Stimulated activated CD8-positive, alpha-beta memory T cell treated with anti-CD3 and anti-CD28 coated beads, Interleukin-15, amount 100 ng/mL, for 48 hours (primary cell): ENCODE results near the gene SEMA6D.

Experiments used
- DNase-seq, 2 donors: peaks; one replicate each; pipeline ENCODE4 v3.0.0-alpha.2; 2020; ENCODE audit warnings: low read depth in 2 of 2

SEMA6D gene

DNA sequence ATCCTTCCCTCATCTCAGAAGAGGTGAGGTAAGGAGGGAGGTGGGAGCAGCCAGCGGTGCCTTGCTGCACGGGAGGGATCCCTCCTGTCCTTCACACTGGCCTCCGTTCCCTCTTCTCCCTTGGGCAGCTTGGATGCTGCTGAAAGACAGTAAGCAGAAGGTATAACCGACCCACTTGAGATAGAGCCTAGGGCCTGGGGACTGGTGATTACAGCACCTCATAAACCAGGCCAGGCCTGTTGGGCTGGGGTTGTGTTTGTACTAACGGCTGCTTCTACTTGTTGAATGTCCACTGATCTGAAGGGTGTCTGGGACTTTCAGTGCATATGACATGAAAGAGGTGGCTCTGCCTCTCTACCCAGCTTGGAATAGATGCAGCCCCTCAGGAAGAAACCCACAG lies 25.0 kb downstream of the SEMA6D start:
- DNase-seq, result no peak

DNA sequence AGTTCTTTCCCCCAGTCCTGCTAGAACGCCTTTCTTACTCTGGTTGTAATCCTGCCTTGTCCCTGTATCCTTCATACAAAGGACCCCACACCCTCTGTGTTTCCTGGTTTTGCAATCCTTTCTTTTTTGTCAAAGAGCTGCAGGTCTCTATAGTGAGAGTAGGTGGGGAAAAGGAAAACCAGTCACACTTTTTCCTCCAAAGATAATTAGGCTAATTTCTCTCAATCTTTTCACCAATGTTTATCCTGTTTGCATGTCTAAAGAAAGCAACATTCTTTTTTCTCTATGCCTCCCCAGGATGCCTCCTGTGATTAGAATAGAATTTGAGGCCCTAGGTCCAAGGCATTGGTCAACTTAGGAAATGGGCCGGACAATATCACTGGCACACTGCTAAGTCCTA lies 25.4 kb downstream of the SEMA6D start:
- DNase-seq, result no peak

DNA sequence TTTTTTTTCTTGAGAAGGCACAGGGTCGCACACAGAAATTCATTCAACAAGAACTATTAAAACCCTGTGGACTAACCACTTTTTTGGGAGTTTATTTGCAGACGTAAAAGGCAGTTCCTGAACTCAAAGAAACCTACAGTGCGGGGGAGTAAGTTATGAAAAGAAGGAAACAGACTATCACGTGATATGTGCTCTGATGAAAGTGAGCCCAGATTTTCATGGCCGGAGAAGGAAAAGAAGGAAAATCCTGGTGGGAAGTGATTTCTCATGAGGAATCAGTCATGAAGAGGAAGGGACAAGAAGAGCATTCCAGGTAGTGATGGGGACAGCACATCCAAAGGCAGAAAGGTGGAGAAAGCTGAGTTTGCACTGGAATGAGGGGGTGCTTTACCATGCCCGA lies 26.1 kb downstream of the SEMA6D start:
- DNase-seq, result no peak

DNA sequence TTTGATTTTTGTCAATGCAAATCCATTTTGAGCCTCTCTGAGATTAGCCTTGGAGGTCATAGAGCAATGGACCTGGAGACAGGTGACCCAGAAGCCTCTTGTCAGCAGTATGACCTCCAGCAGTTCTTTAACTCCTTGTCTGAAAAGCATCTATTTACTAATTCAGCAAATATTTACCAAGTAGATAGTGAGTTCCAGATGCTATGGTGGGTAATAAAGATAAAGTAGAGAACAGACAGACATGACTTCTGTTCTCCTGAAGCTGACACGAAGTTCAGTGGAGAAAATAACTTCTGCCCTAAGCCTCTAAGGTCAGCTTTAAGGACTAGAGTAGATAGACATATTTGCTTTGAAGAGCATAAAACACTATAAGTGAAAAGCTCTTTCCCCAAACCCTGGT lies 26.6 kb downstream of the SEMA6D start:
- DNase-seq, result no peak

DNA sequence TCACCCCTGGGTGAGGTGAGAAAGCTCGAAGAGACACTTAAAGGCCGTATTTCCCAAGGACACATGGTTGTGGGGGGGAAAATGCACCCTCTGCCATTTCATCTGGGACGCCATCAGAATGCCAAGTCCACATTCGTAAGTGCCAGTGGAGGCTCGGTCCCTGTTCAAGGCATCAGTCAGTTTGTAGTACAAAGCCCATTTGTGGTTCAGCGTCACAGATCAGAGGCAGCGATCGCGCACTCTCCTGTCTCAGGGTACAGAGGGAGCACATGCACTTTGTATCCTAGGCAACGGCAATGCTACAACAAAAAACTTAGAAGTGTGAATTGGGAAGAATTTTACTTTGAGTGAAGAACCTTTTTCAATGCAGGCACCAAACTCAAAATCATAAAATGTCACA lies 27.2 kb downstream of the SEMA6D start:
- DNase-seq, result no peak

DNA sequence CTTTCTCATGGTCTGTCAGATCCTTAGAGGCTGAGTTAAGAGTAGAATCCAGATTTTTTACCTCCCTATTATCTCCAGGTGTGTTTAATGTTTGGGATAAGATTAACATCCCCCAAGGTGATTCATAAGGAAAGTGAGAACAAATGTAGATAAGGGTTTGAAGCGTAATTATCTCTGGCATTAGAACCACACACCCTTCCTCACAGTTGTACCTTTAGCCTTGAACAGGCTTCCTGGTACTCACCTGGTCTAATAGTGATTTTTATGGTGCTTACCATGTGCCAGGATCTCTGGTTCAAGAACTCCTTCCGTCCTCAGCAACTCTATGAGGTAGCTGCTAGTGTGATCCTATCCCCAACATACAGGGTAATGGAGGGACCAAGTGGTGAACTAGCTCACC lies 27.7 kb downstream of the SEMA6D start:
- no peak for DNase-seq

DNA sequence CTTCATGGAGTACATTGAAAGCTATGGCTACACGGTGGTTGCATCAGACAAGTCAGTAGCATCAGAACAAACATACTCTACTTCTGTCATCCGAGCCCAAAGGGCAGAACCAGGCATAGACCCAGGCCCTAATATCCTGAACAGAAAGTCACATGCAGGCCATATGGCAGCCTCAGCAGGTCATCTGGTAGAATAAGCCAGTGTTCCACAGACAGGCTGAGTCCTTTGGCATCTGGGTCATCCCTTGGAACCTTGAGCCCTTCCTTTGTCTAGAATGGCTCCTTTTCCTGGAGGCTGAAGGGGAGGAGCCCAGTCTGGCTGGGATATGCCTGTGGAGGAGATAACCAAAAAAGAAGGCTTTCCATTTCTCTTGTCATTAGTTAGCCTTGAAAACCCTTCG lies 29.2 kb downstream of the SEMA6D start:
- no peak for DNase-seq

DNA sequence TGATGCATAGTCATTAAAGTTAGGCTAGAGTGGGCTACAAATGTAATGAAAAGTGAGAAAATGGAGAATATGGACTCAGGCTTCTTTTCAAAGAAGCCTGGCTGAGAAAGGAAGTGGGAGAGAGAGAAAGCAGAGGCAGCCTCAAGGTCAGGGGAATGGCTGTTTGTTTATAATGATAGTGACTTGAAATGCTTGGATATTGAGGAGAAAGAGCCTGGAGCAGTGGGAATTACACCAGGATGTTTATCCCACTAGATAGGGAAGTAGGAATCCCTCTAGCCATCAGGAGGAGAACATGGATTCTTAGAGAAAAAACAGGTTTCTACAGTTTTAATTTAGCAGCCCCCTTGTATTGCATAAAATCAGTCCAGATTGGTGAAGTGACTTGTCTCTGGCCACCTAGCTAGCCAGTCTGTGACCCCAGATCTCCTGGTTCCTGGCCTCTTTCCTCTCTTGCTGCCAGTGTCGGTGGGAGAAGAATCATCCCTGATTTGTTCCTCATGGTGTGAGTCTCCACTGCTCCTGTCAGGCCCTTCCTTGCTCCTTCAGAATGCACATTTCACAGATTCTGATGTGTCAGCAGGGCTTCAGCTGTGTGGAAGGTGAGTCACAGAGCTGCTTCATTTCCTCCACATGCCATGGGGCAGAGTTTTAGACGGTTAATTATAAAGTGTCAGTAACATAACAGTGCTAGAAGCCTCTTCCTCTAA lies 32.9 kb downstream of the SEMA6D start:
- DNase-seq, result no peak

DNA sequence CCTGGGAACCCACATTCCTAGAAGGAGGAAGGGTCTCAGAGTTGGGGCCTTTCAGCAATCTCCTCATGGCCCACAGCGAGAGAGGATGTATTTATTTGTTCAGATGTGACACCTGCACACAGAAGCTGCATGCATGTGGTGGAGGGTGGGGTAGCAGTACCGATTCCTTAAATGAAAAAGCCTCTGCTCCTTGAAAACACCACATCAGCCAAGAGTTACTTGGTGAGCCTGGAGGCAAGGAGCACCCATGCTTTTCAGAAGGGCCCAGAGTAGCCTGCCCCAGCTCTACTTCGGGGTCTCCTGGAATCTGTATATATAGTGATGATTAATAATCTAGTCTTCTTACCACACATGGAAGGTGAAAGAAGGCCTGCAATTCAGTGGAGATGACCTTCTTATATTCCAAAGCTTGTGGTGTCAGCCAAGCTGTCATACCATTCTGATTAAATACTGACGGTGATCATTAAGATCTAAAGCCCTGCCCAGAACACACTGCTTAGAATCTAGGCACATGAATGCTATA lies 33.5 kb downstream of the SEMA6D start:
- DNase-seq, result no peak

DNA sequence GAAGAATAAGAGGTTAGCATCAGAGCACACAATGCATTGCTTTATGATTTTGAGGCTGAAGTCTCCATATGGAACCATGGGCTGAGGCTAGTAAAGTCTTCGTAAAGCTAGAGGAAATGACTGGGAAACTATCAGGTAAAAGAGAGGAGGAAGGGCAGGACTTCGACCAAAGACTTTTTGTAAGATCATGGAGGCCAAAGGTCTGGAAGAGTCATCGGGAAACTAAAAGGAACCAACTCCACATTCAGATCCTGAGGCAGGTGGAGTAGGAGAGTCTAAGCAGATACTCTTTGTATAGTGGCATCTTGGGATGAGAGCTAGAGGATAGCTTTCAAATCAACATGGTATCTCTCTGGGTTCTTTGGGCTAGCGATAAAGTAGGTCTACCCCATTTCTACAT lies 36.3 kb downstream of the SEMA6D start:
- no peak for DNase-seq

DNA sequence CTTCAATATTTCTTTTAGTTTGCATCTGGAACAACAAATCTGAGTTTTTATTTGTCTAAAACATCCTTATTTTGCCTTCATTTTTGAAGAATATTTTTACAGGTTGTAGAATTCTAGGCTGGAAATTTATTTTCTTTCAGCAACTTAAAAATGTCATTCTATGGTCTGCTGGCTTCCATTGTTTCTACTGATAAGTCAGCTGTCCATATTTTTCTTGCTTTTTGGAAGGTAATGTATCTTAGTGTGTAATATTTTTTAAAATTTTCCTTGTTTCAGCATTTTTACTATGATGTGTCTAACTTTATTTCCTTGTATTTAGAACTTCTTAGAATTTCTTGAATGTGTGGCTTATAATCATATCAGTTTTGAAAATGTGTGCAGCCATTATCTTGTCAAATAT lies 37.0 kb downstream of the SEMA6D start:
- no peak for DNase-seq

DNA sequence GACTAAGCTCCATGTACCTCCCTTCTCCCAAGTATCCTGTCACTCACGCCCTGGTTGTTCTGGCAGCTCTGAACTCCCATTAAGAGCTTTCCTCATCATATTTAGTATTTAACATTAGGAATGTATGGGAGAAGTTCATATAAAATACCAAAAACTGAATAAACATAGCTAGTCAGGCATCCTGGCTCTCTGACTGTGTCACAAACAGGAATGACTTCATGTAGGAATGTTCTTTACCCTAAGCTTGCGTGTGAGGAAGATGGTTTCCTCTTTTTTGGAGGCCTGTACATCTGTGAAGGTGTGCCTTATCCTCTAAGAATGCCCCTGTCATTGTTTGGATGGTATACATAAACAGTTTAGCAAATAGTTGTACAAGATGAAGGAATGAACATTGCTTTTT lies 38.6 kb downstream of the SEMA6D start:
- DNase-seq, result no peak

DNA sequence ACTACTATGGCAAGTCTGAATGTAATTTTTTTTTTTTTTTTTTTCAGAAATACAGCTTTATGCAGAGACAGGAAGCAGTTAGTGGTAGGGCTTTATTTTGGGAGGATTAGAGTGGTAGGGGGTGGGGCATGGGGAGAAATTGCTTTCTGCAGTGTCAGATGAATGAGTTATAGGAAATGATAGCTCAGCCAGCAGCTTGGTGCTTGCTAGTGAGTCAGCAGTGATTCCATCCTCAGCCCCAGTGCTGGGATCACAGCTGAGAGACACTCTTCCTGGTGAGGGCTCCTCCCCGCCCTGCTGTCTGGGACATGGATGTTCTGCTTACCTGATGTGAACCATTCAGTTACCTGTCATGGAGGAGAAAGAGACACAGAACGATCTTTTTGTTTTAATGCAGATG lies 39.6 kb downstream of the SEMA6D start:
- no peak for DNase-seq

DNA sequence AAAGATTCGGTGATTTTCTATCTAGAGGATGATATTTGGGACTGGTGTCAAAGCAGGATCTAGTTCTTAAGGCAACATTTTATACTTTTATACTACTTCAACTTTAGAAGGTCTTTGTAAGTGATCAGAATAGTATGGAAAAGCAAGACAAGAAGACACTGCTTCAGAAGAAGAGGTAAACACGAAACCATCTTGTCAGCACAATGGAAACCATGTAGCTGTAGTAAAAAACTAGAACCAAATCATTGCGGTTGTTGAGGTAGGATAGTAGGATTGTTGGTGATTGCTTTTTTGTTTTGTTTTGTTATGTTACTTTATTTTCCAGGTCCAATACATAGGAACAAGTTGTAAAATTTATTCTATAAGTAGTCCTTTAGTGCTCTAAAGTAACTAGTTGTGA lies 40.0 kb downstream of the SEMA6D start:
- DNase-seq, result no peak

DNA sequence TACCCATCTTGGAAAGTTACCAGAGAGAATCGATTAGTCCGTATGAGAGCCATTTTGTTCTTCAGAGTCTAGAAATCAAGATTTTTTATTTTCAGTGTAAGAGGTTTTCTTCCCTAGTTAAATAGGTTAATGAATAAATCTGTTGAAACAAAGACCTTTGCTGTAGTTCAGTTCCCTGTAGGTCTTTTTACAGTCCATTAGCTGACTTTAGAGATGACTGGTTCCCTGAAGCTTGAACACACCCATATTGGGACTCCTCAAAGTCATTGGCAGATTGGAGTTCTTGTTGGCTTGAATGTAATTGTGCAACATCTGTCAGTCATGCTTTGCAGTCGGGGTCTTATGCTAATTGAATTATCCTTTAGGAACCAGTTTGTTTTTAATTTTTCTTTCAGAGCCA lies 45.3 kb downstream of the SEMA6D start:
- DNase-seq, result no peak

DNA sequence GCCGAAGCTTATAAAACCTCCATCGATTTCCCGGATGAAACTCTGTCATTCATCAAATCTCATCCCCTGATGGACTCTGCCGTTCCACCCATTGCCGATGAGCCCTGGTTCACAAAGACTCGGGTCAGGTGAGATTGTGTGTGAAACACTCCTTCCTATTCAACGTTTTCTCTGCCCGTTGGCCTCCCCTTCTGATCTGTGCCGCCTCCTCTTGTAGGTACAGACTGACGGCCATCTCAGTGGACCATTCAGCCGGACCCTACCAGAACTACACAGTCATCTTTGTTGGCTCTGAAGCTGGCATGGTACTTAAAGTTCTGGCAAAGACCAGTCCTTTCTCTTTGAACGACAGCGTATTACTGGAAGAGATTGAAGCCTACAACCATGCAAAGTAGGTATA lies 47.4 kb downstream of the SEMA6D start:
- DNase-seq, result no peak

DNA sequence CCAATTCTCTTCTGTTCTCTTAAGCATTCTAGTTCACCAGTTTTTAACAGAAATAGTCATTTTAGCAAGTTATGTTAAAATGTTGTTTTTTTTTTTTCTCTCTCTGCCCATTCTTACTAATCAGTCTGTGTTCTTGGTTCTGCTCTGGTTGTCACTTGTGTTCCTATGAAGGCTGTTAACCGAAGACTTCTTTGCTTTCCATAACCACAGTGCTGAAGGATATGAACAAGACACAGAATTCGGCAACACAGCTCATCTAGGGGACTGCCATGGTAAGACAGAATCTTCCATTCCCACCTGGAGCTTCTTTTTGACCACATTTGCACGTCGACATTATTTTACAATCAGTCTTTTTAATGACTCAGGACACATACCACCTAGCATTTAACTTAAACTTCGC lies 49.1 kb downstream of the SEMA6D start:
- no peak for DNase-seq

DNA sequence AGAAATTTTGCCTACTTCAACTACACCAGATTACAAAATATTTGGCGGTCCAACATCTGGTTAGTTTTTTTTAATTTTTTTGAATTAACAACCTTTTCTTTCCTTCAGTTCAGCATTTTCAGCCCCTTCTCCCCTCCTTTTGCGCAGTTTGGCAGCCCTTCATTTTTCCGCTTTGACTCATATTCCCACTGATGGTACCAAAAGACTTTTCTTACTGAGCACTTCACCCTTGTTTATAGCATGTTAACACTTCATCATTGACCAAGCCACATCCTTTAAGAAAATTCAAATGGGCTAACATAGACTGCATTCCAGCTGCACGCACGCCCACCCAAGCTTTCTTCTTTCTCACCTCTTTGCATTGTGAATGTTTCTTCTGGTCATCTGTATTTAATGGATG lies 49.7 kb downstream of the SEMA6D start:
- DNase-seq, result no peak

DNA sequence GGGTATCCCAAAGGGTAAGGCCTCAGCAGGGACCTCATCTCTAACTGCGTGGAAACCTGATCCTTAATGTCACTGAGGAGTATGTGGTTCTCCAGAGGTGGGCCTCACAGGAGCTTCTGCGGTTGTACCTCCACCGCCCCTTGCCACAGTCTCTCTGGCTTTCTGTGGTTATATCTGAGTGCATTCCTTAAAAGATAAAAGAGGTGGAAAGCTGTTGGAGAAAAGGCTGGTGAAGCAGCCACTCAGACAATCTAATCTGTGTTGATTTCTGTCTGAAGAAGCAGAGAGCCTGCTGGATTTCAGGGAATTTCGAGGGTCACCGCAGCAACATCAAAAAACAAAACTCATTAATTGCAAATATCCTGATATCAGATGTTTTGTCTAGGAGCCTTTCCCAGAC lies 51.4 kb downstream of the SEMA6D start:
- no peak for DNase-seq

DNA sequence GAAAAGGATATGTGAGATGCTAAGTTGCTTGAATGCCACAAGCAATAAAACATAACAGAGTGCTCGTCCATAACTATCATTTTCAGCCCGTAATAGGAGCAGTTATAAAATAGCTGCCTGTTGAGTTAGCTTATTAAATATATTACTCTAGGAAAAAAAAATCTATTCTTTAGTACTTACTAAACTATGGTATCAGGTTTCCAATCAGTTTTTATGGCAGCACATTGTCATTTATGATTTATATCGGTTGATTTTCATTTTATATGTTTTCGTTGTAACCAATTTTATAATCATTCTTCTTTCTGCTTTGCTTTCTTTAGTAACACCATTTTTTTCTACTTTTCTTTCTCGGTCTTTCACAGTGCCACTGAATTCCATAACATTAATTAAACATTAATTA lies 51.9 kb downstream of the SEMA6D start:
- DNase-seq, result no peak

DNA sequence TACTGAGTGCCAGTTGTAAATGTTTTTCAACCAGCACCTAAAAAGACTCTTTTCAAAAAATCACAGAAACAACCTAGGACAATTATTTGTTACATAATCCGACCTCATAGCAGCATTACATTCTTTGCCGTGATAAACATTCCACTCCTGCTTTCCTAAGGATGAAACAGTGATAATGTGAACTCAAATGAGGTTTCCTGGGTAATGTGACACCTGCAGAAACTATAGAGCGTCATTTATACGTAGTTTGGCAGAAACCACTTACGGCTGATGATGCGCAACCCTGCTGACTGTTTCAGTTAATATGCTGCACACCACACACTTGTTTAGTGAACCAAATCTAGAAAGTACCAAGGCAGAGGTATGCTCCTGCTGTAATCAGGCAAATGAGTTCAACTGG lies 55.8 kb downstream of the SEMA6D start:
- no peak for DNase-seq

DNA sequence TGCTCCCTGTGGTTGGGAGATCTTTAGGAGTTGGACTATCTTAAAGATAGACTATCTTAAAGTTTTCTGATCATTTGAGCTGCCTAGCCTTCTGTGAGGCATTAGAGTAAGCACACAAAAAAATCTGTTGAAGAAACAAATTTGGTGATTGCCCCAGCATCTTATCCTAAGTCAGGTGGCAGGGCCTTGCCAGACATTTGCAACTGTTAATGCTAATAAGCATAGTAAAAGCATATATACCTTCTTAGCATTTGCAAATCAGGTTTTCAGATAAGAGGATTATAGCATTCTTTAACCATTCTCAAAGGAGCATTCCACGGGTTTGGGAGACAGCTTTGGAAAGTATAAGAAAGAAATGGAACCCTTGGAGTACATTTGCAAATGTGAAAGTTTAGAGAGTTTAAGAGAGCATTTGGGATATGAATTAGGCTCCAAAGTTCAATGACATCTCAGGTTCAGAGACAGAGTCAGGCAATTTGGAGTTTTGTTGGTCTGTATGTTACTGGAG lies 61.0 kb downstream of the SEMA6D start:
- no peak for DNase-seq

DNA sequence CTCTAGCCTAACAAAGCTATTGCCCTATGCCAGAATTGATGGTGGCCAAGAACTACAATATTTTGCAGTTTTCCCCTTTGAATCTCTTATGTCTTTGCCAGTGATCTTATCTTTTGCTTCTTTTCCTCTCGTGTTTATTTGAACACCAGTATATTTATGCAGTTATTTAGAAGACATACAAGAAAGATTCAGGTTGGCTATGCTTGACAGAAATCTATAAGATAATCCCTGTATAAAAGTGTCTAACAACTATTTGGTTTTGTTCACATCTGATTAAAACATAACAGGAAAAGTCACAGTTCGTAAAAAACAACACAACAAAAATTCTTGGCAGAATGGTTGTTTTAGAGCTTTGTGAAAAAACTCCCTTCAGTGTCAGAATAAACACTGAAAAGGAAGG lies 63.7 kb downstream of the SEMA6D start:
- no peak for DNase-seq

DNA sequence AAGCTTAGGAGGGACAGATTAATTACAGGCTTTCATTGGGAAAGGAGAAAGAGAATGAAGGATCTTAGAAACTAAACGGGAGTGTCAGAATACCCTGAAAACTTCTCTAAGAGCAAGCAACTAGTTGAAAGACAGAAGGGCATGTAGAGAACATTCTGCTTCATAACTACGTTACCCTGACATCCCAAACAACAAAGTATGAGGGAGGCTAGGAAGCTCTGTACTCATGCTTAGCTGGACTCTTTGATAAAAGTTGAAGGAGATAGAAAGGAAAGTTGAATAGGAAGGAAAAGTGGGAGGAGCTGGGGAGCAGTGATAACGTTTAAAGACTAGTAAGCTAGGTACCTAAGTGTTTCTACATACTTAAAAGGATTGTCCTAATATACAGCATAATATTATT lies 64.2 kb downstream of the SEMA6D start:
- no peak for DNase-seq
